ENCODE measurements around the gene RSPO1.
"Not testable (repeated sequence)": the region's sequence is repeated elsewhere in the genome, so short reads cannot be mapped to it uniquely, and the experiment has no call there.

The RSPO1 gene

DNA sequence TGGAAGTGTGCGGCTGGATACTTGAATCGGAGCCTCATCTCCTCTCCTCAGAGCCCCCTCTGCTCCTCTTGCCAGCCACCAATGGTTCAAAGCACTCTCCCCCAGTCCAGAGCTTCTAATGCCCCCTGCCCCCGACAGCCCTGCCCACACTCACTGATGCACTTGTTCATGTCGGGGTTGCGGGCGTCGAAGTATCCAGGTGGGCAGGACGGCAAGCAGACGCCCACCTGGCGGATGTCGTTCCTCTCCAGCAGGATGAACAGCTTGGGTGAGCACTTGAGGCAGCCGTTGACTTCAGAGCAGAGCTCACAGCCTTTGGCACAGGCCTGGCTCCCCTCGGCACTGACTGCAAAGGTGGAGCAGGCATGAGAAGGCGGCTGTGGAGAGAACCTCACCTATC lies 18.4 kb downstream of the RSPO1 start:
- DNase-seq (ENCODE audit: low spot score), result no peak

DNA sequence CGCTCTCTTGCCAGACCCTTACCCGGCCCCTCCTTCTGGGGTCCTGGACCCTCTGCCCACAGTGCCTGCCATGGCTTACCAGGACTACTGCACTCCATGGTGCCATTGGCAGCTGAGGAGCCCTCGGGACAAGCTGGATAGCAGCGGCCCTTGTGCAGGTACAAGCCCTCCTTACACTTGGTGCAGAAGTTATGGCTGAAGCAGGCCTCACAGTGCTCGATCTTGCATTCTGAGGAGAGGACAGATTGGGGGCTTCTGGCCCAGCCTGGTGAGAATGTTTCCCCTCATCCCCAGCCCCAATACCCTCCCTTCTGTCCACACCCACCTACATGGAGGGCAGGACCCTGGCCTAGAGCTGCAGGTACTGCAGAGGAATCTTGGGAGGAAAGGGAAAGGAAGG lies 20.6 kb downstream of the RSPO1 start:
- no peak for DNase-seq (ENCODE audit: low spot score)

DNA sequence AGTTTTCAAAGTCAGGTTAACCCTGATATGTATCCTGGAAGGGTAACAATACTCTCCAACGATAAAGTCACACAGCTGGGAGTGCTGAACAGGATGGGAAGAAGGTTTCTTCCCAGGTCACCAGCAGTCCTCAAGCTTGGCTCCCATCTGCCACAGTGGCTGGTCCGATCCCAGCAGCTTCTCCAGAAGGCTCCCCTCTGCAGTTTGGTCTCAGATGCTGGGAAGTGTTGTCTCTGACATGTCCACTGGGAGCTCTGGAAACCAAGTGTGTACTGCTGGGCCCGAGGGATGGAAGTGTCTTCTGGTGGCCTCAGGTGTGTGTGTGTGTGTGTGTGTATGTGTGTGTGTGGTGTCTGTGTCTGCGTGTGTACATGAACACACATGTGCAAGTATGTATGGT lies 22.5 kb downstream of the RSPO1 start:
- no peak for DNase-seq (ENCODE audit: low spot score)

DNA sequence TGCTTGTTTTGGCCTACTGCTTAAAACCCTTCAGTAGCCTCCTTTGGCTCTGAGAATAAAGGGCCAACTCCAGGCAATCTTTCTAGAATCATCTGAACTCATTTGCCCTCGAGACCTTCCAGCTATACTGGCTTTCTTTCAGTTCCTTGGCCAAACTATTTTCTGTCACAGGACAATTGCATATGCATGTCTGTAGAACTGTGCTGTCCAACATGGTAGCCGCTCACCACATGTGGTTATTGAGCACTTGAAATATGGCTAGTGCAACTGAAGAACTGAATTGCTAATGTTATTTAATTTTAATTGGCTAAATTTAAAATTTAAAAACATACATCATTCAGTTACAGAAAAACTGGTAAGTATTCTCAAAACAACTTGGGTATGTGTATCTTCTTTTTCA lies 24.7 kb downstream of the RSPO1 start:
- no peak for DNase-seq (ENCODE audit: low spot score)

DNA sequence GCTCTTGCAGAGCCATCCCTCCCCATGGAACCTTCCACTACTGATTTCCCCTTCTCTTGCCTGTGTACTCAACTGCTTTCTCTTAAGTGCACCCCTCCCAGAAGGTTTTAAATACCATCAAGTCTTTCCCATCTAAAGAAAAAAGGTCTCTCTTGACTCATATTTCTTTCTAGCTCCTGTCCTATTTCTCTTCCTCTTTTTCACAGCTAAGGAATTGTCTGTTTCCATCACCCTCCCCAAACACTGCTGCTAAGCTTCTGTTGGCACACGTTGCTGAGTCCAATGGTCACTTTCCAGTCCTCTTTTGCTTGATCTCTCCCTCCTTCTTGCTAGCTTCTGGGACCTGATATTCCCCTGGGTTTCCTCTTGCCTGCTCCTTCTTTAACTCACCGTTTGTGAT lies 25.7 kb downstream of the RSPO1 start:
- DNase-seq (ENCODE audit: low spot score), result no peak

DNA sequence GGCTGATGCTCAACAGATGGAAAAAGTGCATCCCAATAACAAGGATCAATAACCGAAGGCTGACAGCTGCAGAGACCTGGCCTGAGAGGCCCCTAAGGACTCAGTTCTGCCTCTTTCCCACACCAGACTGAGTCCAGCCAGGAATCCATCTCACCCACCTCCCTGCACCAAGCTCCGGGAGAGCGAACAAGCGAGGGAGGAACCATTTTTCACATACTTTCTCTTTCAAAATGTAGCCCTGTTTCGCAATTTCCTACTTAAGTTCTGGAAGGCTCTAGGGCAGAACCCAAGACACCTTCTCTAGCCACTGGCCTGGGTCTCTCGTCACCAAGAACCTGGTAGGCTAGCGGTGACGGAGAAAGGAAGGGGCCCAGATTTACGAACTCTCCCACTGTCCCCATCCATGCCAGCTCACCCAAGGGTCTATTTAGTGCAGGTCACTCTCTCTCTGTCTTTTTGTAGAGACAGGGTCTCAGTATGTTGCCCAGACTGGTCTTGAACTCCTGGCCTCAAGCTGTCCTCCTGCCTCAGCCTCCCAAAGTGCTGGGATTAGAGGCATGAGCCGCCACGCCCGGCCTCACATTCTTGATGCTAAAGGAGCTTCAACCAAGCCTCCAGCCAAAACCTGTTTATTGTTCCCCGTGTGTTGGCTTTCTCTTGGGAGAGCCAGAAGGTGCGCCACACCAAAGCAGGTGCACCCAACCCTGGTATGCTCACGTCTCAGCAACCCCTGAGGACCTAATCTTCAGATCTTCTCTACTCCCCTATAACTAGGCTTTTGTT lies 28.0 kb downstream of the RSPO1 start:
- DNase-seq (ENCODE audit: low spot score), result no peak

DNA sequence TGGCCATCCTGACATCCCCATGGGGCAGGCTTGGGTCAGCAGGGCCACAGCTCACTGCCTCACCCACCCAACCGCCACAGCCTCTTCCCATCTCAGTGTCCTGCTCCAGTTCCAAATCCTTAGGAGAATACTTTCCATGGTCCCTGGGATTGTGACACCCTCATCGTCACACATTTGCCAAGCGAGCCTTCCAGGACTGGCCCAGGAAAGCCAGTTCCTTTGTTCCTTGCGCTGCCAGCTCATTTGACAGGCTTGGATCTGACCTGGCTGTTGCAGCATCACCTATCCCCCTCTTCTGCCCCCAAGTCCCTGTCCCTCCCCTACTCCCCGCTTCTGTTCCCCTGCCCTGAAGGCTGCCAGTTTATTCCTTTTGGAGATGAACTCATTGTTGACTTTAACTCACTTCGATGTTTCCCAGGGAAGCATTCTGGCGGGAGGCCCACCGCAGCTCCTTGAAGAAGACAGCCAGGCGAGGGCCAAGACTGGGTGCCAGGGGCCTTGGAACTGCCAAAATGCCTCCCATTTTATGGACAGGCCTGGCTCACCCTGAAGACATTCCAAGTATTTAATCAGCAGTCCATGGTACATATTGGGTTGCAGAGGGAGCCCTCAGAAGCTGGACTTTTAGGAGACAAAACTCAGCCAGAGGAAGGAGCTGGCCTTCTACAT lies 28.8 kb downstream of the RSPO1 start:
- no peak for DNase-seq (ENCODE audit: low spot score)

DNA sequence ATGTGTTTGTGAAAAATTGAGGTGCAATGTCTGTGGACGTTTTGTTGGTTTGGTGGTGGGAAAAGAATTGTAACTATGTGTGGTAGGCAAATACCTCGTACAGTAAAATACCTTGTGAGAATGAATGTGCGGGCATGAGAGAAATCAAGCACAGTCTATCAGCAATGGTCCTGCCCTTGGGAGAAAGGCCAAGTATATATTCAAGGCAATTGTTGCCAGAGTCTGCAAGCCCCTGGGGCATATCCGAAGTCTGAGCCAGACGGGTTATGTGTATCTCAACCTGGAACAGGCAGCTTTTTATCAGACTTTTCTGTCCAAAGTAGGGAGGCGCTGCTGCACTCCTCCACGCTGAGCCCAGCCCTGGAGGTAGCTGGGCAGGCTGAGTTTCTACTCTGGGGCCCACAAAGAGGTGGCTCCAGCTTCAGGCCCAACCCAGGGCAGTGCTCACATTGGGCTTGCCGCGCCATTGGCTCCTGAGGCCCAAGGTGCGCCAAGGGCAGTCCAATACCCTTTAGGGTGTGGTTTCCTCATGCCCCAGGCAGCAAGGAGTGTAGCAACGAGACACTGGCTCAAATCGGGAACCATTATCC lies 29.5 kb downstream of the RSPO1 start:
- DNase-seq (ENCODE audit: low spot score), result no peak

DNA sequence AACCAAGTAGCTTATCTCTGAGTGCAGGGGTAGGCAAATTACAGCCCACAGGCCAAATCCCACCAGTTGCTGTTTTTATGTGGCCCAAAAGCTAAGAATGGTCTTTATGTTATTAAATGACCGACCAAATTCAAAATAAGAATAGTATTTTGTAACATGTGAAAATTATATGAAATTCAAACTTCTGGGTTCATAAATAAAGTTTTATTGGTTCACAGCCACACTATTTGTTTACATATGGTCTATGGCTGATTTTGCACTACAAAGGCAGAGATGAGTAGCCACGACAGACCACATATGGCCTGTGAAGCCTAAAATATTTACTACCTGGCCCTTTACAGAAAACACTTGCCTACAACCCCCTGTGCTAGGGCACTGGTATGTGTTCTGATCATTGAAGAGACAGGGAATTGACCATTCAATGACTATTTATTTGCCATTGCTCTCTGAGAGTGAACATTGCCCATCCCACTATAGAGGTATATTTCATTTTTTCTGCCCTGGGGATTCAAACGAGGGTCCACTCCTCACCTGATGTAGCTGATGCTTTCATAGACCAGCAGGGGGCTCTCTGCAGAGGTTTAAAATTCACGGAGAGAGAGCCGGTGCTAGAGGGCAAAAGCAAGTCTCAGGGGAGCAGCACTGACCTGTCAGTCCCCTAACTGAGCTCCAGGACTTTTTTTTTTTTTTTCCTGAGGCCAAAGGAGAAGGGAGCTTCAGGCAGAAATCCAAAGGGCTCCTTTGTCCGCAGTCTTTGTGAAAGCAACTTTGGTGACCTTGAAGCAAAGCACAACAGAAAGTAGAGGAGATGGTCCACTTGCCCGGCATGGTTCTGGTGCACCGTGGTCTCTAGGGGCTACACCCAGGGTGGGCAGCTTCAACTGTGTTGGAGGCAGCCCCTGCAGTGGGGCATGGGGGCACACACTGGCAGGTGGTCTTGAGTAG lies 31.7 kb downstream of the RSPO1 start:
- peak; percentile 55 for DNase-seq (ENCODE audit: low spot score)

DNA sequence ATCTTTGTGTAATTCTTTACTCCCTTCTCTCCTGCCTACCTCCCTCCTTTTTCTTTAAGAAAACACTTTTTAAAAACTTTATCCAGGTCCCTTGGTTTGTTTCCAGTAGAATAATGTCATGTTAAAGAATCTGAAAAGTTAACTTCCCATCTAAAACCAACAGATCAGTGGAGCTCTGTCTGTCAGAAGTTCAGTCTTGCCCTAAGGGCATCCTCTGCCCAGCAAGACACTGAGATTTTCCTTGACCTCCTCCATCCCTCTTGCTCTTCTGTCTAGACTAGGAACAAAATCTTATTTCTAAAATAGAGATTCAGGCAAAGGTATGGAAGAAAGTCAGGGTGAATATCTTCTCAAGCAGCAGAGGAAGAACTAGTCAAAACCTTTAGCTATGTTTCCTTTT lies 33.3 kb downstream of the RSPO1 start:
- peak; percentile 24 for DNase-seq (ENCODE audit: low spot score)

DNA sequence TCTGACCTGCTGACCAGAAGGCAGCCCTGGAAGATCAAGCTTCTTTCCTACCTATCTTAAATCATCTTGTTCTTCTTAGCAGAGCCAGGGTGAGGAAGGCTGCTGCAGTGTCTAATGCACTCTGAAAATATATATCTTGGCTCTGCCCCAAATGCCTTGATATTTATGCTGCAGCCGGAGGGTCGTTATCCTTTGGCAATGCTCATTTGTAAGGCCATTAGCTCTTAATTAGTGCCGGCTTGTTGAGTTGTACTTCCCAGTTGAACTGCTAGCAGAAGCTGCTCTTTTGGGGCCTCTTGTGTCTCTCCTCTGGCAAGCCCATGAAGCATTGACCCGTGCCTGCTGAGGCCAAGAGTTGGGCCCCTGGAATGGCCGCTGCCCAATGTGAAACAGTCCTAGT lies 34.8 kb downstream of the RSPO1 start:
- DNase-seq (ENCODE audit: low spot score), result no peak

DNA sequence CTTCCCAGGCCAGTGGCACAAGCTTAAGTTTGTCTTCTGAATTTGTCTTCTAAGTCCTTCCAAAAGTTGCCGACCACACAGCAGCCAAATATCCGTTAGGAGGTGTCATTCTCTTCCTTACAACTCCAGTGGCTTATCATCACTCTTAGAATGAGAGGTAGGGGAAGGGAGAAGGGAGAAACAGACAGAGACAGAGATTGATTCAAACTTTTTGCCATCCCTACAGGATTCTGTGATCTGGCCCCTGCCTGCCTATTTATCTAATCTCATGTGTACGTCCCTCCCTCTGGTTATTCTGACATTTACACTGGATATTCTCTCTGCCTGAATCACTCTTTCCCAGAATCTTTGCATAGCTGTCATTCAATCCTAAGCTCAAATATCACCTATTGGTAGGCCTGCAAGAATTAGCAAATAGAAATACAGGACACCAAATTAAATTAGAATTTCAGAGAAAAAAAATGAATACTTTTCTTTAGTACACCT lies 38.5 kb downstream of the RSPO1 start:
- DNase-seq (ENCODE audit: low spot score), result no peak

DNA sequence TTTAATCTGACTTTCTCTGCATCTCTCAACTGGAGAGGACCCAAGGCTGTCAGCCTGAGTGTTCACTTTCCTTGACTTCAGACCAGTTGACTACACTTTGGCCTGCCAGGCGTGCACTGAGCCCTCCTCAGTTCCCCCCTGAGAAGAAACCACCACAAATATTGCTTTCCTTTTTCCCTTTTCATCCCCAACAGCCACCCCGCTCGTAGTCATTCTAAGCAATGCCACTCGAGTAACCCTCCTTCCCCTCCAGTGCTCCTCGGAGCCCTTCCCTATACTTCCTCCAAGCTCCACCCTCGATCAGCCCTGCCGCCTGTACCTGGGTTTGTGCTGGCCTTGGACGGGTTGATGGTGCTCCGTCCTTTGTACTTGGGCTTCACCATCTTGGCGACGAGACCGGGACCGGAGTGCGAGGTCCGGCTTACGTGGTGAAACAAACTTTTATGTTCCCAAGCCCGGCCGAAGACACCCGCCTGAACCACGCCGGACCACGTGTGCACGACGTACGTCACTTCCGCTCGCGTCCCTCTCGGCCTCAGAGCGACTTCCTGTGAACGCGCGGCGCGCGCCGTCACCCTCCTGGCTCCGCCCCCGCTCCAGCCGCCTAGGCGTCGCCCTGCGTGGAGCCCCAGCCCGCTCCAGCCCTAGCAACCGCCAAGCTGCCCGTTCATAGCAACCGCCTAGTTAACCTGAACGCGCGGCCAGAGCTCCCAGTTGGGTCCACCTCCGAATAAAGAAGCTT lies 39.1 kb downstream of the RSPO1 start, which contains the start of gene GNL2:
TSS of gene GNL2 (minus strand) at position 498 of the 742 bp plus-strand sequence. CDS start at position 383, 115 bp downstream.
- peak; percentile 94 for DNase-seq (ENCODE audit: low spot score)

DNA sequence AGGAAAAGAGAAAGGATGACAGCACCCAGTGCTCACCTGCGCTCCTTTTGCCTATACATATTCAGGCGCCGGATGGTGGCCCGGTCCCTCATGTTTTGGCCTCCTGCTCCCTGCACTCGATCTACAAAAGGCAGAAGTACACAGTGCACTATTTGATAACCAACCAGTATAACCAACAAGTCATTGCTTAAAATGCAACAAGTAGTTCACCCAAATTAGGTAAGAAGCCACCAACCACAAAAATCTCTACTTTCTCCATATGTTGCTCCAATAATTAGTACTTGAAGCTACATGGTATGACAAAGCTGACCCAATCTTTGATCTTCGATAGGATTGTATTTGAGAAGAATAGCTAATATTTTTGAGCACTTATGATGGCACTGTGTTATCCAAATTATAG lies 41.0 kb downstream of the RSPO1 start:
- no peak for DNase-seq (ENCODE audit: low spot score)

DNA sequence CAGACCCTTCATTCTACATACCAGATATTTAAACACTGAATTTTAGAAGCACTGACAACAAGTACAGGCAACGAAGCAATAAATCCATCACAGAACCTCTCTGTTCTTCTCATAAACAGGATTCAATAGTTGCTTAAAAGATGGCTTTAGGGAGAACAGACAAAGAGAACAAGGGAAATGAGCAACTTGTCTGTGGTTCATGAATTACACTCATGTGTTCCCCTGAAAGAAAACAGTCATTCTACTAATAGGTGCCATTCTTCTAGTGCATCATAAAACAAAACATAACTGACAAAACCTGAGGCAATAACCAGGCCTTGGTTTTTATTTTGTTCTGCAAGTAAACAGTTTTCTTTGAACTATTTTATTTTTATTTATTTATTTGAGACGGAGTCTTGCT lies 45.8 kb downstream of the RSPO1 start:
- DNase-seq (ENCODE audit: low spot score), result no peak

DNA sequence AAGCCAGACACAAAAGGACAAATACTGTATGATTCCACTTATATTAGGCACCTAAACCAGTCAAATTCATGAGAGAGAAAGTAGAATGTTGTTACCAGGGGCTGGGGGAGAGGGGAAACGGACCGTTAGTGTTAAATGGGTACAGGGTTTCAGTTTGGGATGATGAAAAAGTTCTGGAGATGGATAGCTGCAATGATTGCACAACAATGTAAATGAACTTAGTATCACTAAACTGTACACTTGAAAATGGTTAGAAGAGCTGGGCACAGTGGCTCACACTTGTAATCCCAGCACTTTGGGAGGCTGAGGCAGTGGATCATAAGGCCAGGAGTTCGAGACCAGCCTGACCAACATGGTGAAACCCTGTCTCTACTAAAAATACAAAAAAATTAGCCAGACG lies 50.1 kb downstream of the RSPO1 start:
- not testable (repeated sequence) for DNase-seq (ENCODE audit: low spot score)

DNA sequence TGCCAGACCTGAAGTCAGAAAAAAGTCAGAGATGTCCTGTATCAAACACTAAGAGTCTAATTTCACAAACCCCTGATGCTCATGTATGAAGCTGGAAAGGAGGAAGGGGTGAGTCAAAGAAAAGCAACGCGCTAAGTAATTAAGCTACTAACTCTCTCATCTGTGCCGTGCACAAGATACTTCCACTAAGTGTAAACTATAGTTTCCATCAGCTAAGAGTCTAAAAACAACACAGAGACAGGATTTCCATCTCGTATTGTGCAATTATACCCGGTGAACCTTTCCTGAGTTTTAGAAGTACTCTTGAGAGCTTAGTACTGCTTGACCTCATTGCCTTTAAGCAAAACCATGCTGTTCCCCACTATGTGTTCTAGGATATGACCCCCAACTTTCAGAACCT lies 59.0 kb downstream of the RSPO1 start:
- DNase-seq (ENCODE audit: low spot score), result no peak

DNA sequence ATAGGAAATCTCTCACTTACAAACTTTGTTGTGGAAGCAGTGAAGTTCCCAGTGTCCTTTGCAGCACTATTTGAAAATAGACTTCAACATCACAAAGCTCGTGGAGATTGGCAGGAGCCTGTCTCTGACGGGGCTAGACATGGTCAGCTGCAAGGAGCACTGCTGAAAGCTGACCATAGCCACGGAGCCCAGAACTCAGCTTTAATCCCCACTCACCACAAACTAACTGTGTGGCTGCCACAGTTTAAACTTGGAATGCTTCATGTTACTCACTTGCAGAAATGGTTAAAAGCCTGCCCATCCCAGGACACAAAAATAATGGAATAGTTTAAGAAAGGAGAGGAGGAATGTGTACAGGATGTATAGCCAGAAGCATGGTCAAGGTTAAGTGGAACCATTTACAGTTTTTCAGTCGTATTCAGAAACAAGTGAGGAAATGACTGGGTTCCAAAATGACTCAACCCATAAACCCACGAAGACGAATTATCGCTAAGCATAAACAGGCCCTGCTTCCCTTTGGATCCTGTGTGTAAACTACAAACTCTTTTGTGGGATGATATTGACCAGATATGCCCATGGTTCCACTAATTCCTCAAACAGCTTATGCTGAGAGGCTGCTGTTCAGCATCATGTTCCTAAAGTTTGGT lies 59.7 kb downstream of the RSPO1 start:
- DNase-seq (ENCODE audit: low spot score), result no peak

DNA sequence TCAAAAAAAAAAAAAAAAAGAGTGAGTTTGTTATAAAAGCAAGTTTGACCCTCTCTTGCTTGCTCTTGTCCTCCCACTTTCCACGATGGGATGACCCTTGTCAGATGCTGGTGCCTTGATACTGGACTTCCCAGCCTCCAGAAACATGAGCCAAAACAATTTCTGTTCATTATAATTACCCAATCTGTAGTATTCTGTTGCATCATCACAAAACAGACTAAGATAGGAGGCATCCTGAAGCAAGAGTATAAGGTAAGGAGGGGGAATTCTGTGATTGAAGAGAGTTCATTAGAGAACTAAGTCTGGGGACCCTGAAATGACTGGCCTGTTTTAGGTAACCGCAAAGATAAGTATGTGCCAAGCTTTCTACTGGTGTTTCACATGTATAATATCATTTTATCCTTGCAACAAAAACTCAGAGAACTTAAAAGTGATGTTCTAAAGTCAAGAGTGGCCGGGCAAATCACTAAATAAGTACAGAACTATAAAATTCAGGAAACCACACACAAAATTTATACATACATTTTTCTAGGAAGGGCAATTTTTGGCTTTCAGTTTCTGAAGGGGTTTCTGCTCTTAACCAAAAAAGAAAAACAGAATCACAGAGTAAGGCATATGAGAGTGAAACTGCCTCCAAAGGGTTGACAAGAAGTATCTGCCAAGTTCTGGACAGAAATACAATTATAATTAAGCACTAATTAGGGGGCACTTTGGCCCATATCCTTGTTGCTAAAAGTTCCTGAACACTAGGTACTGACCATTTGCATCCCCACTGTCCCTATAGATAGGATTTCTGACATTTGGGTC lies 64.0 kb downstream of the RSPO1 start:
- no peak for DNase-seq (ENCODE audit: low spot score)

DNA sequence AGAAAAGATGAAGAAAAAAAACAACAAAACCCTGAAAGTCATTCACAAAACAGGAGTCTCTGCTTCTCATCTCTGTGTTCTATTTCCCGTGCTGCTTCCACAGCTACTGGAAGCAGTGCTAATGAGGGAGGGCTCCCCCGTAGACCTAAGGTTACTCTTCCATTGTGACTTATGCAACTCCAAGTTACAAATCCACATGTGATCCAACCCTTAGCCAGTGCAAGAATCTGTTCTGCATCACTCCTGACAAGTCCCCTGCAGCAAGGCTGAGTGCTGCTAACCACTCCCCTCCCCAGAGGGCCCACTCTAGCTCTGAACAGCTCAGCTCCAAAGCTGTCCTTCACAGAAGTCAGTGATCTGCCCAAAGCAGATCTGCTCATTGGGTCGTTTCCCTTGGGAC lies 67.7 kb downstream of the RSPO1 start:
- no peak for DNase-seq (ENCODE audit: low spot score)

All from COLO829 (cell line).